ENCODE data around the gene FAM171A1. TPM values are rescaled to one million over a fixed set of nuclear protein-coding genes. Genes with fewer than 3 reads are reported as not detected.
"Not testable (repeated sequence)": the region's sequence is repeated elsewhere in the genome, so short reads cannot be mapped to it uniquely, and the experiment has no call there.

FAM171A1 gene
- total RNA-seq, 1 donor = 16.8 TPM

- H3K4me3 ChIP-seq (ENCODE audit: low read depth, low read length) = no peak overlapping the region
- DNase-seq (ENCODE audit: low read depth) = no peak
- no peak for TF ChIP-seq CTCF (IDR thresholded peaks at IDR 0.05; ENCODE audit: insufficient read depth, low read depth, low read length)
Observed at GRCh38 chr10:15336211-15336610, 34.9 kb downstream of the FAM171A1 start.

- no peak for TF ChIP-seq CTCF (IDR thresholded peaks at IDR 0.05; ENCODE audit: insufficient read depth, low read depth, low read length)
- H3K4me3 ChIP-seq (ENCODE audit: low read depth, low read length) = no peak overlapping the region
- no peak for DNase-seq (ENCODE audit: low read depth)
Observed at GRCh38 chr10:15335508-15335907, 35.6 kb downstream of the FAM171A1 start.

GRCh38 chr10:15334650-15335323, 36.3 kb downstream of the FAM171A1 start:
- DNase-seq (ENCODE audit: low read depth) = no peak
- TF ChIP-seq CTCF (IDR thresholded peaks at IDR 0.05; ENCODE audit: insufficient read depth, low read depth, low read length) = no peak
- H3K4me3 ChIP-seq (ENCODE audit: low read depth, low read length) = no peak overlapping the region

- peak; percentile 53 for DNase-seq (ENCODE audit: low read depth)
- TF ChIP-seq CTCF (IDR thresholded peaks at IDR 0.05; ENCODE audit: insufficient read depth, low read depth, low read length) = no peak
- H3K4me3 ChIP-seq (ENCODE audit: low read depth, low read length) = no peak overlapping the region
Observed at GRCh38 chr10:15333909-15334649, 37.0 kb downstream of the FAM171A1 start.

- not testable (repeated sequence) for DNase-seq (ENCODE audit: low read depth); H3K4me3 ChIP-seq (ENCODE audit: low read depth, low read length)
Observed at GRCh38 chr10:15333181-15333580, 37.9 kb downstream of the FAM171A1 start.

GRCh38 chr10:15331461-15331860, 39.6 kb downstream of the FAM171A1 start:
- DNase-seq (ENCODE audit: low read depth) = no peak
- no peak overlapping the region for H3K4me3 ChIP-seq (ENCODE audit: low read depth, low read length)
- TF ChIP-seq CTCF (IDR thresholded peaks at IDR 0.05; ENCODE audit: insufficient read depth, low read depth, low read length) = no peak

- TF ChIP-seq CTCF (IDR thresholded peaks at IDR 0.05; ENCODE audit: insufficient read depth, low read depth, low read length) = no peak
- H3K4me3 ChIP-seq (ENCODE audit: low read depth, low read length) = no peak overlapping the region
- DNase-seq (ENCODE audit: low read depth) = no peak
Observed at GRCh38 chr10:15329437-15329836, 41.7 kb downstream of the FAM171A1 start.
